GM12878 (cell line): ENCODE results near the gene RTN4RL1. TPM values are rescaled to one million over a fixed set of nuclear protein-coding genes. Genes with fewer than 3 reads are reported as not detected.

Experiments used
- BCLAF1 ChIP-seq: fragments of 450-650 bp; IDR thresholded peaks from 2 replicates; pipeline ENCODE4 v1.6.1; 2017; ENCODE audit warnings: antibody characterized with exemption, mild to moderate bottlenecking, moderate library complexity
- CBX5 ChIP-seq: sonication (generic); IDR thresholded peaks from 2 replicates; pipeline ENCODE4 v1.6.1; 2016; ENCODE audit warnings: low read depth, moderate library complexity, mild to moderate bottlenecking, inconsistent platforms
- CREB1 ChIP-seq: IDR thresholded peaks from 2 replicates; pipeline ENCODE4 v1.6.1; 2012; ENCODE audit warnings: low read depth, mild to moderate bottlenecking, inconsistent platforms
- EED ChIP-seq: sonication (generic); IDR thresholded peaks from 2 replicates; pipeline ENCODE4 v1.6.1; 2016; ENCODE audit warnings: antibody characterized with exemption, low read depth
- ESRRA ChIP-seq: IDR thresholded peaks from 2 replicates; pipeline ENCODE4 v1.6.1; 2012; ENCODE audit warnings: mild to moderate bottlenecking, low read length, improper control_type of control experiment
- FOS ChIP-seq: IDR thresholded peaks from 3 replicates; pipeline ENCODE4 v1.6.1; 2011; ENCODE audit warnings: borderline replicate concordance; ENCODE audit not compliant: insufficient read length; ENCODE audit errors: extremely low read depth
- FOXK2 ChIP-seq: fragments of 450-650 bp; IDR thresholded peaks from 2 replicates; pipeline ENCODE4 v1.6.1; 2017; ENCODE audit warnings: mild to moderate bottlenecking, moderate library complexity
- HDGF ChIP-seq: fragments of 450-650 bp; IDR thresholded peaks from 2 replicates; pipeline ENCODE4 v1.6.1; 2016; ENCODE audit warnings: antibody characterized with exemption
- NFXL1 ChIP-seq: fragments of 450-650 bp; IDR thresholded peaks from 2 replicates; pipeline ENCODE4 v1.6.1; 2017; ENCODE audit warnings: antibody characterized with exemption, mild to moderate bottlenecking, borderline replicate concordance
- NRF1 ChIP-seq: conservative IDR thresholded peaks from 2 replicates; pipeline ENCODE4 v1.6.1; 2011; ENCODE audit warnings: mild to moderate bottlenecking, low read depth, low read length, improper control_type of control experiment
- PML ChIP-seq: IDR thresholded peaks from 2 replicates; pipeline ENCODE4 v1.6.1; 2012; ENCODE audit warnings: low read length, inconsistent platforms
- POU2F2 ChIP-seq: IDR thresholded peaks from 3 replicates; pipeline ENCODE4 v1.6.1; 2011; ENCODE audit warnings: low read depth, mild to moderate bottlenecking, low read length, borderline replicate concordance
- RAD51 ChIP-seq: fragments of 450-650 bp; IDR thresholded peaks from 2 replicates; pipeline ENCODE4 v1.6.1; 2016; ENCODE audit warnings: moderate library complexity, mild to moderate bottlenecking, inconsistent platforms
- RB1 ChIP-seq: fragments of 450-650 bp; formaldehyde crosslinking; IDR thresholded peaks from 2 replicates; pipeline ENCODE4 v1.6.1; 2017; ENCODE audit warnings: mild to moderate bottlenecking, borderline replicate concordance
- SIN3A ChIP-seq: IDR thresholded peaks from 2 replicates; pipeline ENCODE4 v1.6.1; 2012; ENCODE audit warnings: low read depth, low read length, improper control_type of control experiment
- SIX5 ChIP-seq: IDR thresholded peaks from 2 replicates; pipeline ENCODE4 v1.6.1; 2011; ENCODE audit warnings: mild to moderate bottlenecking, low read depth, low read length, moderate library complexity; ENCODE audit not compliant: severe bottlenecking
- SMC3 ChIP-seq: IDR thresholded peaks from 2 replicates; pipeline ENCODE4 v1.6.1; 2011; ENCODE audit warnings: low read length, improper control_type of control experiment, borderline replicate concordance
- SUPT20H ChIP-seq: IDR thresholded peaks from 2 replicates; pipeline ENCODE4 v1.6.1; 2011; ENCODE audit warnings: low read depth, mild to moderate bottlenecking, low read length, moderate library complexity, borderline replicate concordance; ENCODE audit not compliant: control insufficient read depth
- SUZ12 ChIP-seq: fragments of 200-600 bp; sonication (generic); IDR thresholded peaks from one replicate; pipeline ENCODE4 v1.6.1; 2018; ENCODE audit warnings: antibody characterized with exemption, mild to moderate bottlenecking; ENCODE audit not compliant: unreplicated experiment
- TBL1XR1 ChIP-seq: IDR thresholded peaks from 2 replicates; pipeline ENCODE4 v1.6.1; 2012; ENCODE audit warnings: low read depth, low read length, improper control_type of control experiment
- TCF12 ChIP-seq: IDR thresholded peaks from 2 replicates; pipeline ENCODE4 v1.6.1; 2011; ENCODE audit warnings: low read depth, mild to moderate bottlenecking, low read length
- TCF7 ChIP-seq: IDR thresholded peaks from 2 replicates; pipeline ENCODE4 v1.6.1; 2014; ENCODE audit warnings: antibody characterized with exemption, borderline replicate concordance
- YBX1 ChIP-seq: fragments of 450-650 bp; IDR thresholded peaks from 2 replicates; pipeline ENCODE4 v1.6.1; 2016; ENCODE audit warnings: antibody characterized with exemption
- ZSCAN29 ChIP-seq: fragments of 450-650 bp; IDR thresholded peaks from 2 replicates; pipeline ENCODE4 v1.6.1; 2017; ENCODE audit warnings: mild to moderate bottlenecking, moderate library complexity
- polyA plus RNA-seq, 11 experiments: library from polyadenylated mRNA; depleted of rRNA in 4 of 11; unstranded in 6 of 11; stranded (reverse) in 5 of 11; fragments of >200 nt; fragmentation: Nextera tagmentation in 4 of 11; fragmentation: Illumina TruSeq in 1 of 11; extraction: Ambion mirVana in 4 of 11; extraction: Trizol in 1 of 11; gene quantifications; 1 replicate in 1 of 11; 2 replicates in 10 of 11; pipeline versions ENCODE4 v1.2.1 to v1.2.3, GENCODE V29; 2011 to 2016; ENCODE audit warnings: inconsistent platforms in 2 of 11, missing spikeins in 2 of 11, low read depth in 1 of 11
- total RNA-seq, 4 experiments: library from RNA; depleted of rRNA in 3 of 4; stranded (reverse); fragments of >200 nt in 3 of 4; fragmentation: Illumina TruSeq in 1 of 4; extraction: Trizol in 1 of 4; gene quantifications; 2 replicates each; pipeline versions ENCODE4 v1.2.1 to v1.2.3, GENCODE V29; 2013 to 2021
- TF ChIP-seq, protein P1 (sequence below): IDR thresholded peaks from 2 replicates; pipeline ENCODE4 v1.6.1; 2012; ENCODE audit warnings: low read depth, low read length, improper control_type of control experiment
- TF ChIP-seq, protein P2 (sequence below): fragments of 450-650 bp; IDR thresholded peaks from 2 replicates; pipeline ENCODE4 v1.6.1; 2017; ENCODE audit warnings: low read depth, mild to moderate bottlenecking, moderate library complexity
- TF ChIP-seq, protein P3 (sequence below): fragments of 450-650 bp; IDR thresholded peaks from 2 replicates; pipeline ENCODE4 v1.6.1; 2016; ENCODE audit warnings: mild to moderate bottlenecking

The RTN4RL1 gene
- total and polyA plus RNA-seq, 10 of the 15 experiments (the other 5 are each of a cell fraction or from before 2014, with no cell fraction given), result 0.08 to 0.11 (median 0.10) TPM; not detected in 7

DNA sequence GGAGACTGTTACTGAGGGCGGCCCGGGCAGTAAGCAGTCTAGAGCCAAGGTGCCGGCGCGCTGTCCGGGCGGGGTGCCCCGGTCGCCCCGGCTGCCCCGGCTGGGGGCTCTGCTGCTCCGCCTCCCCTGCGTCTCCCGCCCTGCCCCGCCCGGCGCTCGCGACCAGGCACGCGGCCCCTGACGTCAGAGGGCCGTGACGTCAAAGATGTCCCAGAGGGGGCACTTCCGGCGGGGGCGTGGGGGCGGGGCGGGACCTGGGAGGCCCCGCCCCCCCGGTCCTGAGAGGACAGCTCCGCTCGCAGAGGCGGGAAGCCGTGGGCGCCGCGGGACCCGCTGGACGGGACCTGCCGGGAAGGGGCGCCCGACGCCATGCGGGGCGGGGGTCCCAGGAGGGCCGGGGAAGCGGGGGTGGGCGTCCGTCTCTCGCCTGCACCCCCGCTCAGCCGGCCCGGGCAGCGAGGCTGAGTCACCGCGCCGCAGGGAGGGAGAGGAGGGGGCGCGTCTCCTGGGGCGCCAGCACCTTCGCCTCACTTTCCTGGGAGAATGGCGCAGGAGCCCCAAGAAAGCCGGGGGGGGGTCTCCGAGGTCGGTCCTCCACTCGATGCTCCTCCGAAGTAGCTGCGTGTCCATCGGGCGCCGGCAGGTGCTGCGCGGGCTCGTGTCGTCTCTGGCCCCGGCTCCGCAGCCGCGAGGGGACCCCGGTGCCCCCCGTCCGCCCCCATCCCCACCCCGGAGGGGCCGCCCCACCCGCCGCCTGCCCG, 25.3 kb upstream of the RTN4RL1 start (continued):
- TF ChIP-seq EED (no peak), NRF1 (no peak), TBL1XR1 (no peak), NFXL1 (no peak), TCF7 (no peak), FOXK2 (no peak), PML (no peak), ESRRA (no peak), YBX1 (no peak), SUZ12 (peak; percentile 32), SMC3 (no peak), RAD51 (no peak), BCLAF1 (no peak), SUPT20H (no peak), HDGF (no peak), TCF12 (no peak), POU2F2 (no peak), RB1 (no peak), SIX5 (no peak), CBX5 (no peak), FOS (no peak), CREB1 (peak; percentile 93), SIN3A (no peak), ZSCAN29 (no peak)
- TF ChIP-seq, protein P1, sequence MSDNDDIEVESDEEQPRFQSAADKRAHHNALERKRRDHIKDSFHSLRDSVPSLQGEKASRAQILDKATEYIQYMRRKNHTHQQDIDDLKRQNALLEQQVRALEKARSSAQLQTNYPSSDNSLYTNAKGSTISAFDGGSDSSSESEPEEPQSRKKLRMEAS, result peak; percentile 51; the same call in 1 of the 2 replicates
- TF ChIP-seq, protein P2, sequence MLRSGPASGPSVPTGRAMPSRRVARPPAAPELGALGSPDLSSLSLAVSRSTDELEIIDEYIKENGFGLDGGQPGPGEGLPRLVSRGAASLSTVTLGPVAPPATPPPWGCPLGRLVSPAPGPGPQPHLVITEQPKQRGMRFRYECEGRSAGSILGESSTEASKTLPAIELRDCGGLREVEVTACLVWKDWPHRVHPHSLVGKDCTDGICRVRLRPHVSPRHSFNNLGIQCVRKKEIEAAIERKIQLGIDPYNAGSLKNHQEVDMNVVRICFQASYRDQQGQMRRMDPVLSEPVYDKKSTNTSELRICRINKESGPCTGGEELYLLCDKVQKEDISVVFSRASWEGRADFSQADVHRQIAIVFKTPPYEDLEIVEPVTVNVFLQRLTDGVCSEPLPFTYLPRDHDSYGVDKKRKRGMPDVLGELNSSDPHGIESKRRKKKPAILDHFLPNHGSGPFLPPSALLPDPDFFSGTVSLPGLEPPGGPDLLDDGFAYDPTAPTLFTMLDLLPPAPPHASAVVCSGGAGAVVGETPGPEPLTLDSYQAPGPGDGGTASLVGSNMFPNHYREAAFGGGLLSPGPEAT, result no peak
- TF ChIP-seq, protein P3, sequence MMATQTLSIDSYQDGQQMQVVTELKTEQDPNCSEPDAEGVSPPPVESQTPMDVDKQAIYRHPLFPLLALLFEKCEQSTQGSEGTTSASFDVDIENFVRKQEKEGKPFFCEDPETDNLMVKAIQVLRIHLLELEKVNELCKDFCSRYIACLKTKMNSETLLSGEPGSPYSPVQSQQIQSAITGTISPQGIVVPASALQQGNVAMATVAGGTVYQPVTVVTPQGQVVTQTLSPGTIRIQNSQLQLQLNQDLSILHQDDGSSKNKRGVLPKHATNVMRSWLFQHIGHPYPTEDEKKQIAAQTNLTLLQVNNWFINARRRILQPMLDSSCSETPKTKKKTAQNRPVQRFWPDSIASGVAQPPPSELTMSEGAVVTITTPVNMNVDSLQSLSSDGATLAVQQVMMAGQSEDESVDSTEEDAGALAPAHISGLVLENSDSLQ, result no peak
